ENCODE data around the gene ACTL7A.

GRCh38 chr9:108876425-108876824 is 14.4 kb downstream of the ACTL7A start:
- TF ChIP-seq, protein P1, sequence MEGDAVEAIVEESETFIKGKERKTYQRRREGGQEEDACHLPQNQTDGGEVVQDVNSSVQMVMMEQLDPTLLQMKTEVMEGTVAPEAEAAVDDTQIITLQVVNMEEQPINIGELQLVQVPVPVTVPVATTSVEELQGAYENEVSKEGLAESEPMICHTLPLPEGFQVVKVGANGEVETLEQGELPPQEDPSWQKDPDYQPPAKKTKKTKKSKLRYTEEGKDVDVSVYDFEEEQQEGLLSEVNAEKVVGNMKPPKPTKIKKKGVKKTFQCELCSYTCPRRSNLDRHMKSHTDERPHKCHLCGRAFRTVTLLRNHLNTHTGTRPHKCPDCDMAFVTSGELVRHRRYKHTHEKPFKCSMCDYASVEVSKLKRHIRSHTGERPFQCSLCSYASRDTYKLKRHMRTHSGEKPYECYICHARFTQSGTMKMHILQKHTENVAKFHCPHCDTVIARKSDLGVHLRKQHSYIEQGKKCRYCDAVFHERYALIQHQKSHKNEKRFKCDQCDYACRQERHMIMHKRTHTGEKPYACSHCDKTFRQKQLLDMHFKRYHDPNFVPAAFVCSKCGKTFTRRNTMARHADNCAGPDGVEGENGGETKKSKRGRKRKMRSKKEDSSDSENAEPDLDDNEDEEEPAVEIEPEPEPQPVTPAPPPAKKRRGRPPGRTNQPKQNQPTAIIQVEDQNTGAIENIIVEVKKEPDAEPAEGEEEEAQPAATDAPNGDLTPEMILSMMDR (optimal IDR thresholded peaks at IDR 0.05 in 1 of 3, IDR thresholded peaks at IDR 0.05 in 1 of 3, conservative IDR thresholded peaks at IDR 0.05 in 1 of 3; ENCODE audit: extremely low read depth in 1 of 3, insufficient read depth in 2 of 3, low read length in 3 of 3), result no peak
- no peak for TF ChIP-seq EZH2 (IDR thresholded peaks at IDR 0.05; ENCODE audit: low read length)

Data from keratinocyte (primary cell).